Central memory CD4-positive, alpha-beta T cell (primary cell): ENCODE results near the gene ACSM3.
"Not testable (repeated sequence)": the region's sequence is repeated elsewhere in the genome, so short reads cannot be mapped to it uniquely, and the experiment has no call there.

ENCODE experiments used
- DNase-seq: peaks from one replicate; pipeline ENCODE4 v3.0.0; 2022
- total RNA-seq, 3 experiments: gene quantifications; one replicate each; lab custom pipeline; 2026; lab: John Stamatoyannopoulos, UW

Gene ACSM3, protein sequence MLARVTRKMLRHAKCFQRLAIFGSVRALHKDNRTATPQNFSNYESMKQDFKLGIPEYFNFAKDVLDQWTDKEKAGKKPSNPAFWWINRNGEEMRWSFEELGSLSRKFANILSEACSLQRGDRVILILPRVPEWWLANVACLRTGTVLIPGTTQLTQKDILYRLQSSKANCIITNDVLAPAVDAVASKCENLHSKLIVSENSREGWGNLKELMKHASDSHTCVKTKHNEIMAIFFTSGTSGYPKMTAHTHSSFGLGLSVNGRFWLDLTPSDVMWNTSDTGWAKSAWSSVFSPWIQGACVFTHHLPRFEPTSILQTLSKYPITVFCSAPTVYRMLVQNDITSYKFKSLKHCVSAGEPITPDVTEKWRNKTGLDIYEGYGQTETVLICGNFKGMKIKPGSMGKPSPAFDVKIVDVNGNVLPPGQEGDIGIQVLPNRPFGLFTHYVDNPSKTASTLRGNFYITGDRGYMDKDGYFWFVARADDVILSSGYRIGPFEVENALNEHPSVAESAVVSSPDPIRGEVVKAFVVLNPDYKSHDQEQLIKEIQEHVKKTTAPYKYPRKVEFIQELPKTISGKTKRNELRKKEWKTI
- total RNA-seq, result 3.2 to 9.1 (median 5.4) reads per million in 3 experiments

DNA sequence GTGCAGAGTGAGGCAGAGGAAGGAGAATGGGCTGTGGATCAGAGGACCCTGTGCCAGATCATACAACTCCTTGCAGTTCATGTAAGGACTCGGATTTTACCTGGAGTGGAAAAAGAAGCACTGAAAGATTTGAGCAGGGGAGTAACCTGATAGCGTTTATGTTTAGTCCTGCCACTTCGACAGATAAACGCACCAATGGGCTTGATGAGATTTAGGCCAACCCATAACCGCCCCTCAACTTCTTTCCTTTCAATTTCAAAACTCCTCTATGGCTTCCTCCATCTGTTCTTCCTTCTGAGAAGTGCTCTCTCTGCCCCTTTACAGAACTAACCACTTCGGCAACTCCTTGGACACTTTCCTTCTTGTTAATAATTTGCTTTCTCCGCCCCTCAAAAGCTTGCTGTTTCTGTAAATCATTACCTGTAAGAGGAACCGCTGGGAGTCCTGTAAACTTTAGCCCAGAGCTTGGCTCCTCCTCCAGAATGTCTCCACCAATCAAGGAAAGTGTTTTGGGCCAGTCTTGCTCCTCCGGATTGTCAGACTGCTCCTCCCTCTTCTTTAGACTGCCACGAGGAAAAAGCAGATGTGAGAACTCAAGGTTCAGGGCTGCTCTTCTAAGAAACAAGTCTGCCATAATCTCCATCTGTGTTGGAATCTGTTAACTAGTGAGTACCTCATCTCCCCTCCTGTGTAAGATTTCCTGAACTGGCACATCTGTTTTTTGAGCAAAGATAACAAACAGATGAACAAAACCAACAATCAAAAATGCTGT, at the start of gene ACSM3:
TSS of gene ACSM3 (plus strand) at position 554 of the 772 bp plus-strand sequence. CDS start 6,021 bp downstream, outside the sequence.
- DNase-seq, result peak; percentile 76

DNA sequence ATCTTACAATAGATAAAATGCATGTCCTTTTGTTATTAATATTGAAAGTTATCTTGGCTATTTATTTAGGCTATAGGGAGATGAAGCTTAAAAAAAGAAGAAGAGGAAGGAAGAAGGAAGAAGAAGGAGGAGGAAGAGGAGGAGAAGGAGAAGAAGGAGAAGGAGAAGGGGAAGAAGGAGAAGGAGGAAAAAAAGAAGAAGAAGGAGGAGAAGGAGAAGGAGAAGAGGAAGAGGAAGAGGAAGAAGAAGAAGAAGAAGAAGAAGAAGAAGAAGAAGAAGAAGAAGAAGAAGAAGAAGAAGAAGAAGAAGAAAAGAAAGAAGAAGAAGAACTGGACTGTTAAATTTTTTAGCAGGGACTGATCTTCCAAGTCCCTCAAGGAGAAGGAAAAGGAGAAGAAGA, 46.1 kb upstream of the ACSM3 start:
- not testable (repeated sequence) for DNase-seq

DNA sequence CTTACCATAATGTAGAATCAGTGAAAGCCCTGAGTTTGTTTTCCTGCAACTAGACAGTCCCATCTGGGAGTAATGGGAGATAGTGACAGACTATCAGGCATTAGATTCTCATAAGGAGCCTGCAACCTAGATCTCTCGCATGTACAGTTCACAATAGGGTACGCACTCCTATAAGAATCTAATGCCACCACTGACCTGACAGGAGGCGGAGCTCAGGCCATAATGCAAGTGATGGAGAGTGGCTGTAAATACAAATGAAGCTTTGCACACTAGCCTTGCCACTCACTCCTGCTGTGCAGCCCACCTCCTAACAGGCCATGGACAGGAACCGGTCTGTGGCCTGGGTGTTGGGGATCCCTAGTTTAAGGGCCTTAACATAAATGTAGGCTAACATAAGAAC, 43.6 kb upstream of the ACSM3 start:
- no peak for DNase-seq

DNA sequence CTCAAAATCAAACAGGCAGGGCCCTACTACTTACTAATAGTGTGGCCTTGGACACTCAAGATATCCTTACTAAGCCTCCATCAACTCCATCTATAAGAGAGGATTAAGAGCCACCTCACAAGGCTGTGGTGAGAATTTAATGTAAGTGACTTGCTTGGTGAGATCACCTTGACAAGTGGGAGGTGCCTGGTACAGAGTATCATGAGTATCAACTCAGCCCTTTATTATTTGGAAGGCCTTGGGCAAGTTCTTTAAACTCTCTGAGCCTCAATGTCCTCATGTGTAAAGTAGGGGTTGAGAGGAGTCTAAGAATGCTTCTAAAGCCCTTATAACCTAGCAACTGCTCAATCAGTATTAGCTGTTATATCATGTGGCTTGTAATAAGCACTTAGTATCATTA, 37.2 kb upstream of the ACSM3 start:
- no peak for DNase-seq

DNA sequence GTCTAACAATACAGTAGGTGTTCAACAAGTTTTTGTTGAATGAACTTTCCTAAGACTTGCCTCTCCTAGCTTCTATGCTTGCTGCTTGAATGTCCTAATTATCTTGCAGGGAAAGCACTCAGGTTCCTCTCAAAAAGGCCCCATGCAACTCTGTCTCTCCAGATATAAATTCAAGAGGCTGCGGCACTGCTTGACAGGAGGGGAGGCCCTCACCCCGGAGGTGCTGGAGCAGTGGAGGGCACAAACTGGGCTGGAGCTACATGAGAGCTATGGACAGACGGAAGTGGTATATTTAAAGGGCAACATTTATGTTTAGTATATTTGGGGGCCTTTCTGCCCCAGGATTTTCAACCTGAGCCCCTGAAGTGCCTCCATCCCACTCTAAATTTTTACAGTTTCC, 36.6 kb upstream of the ACSM3 start:
- DNase-seq, result no peak

DNA sequence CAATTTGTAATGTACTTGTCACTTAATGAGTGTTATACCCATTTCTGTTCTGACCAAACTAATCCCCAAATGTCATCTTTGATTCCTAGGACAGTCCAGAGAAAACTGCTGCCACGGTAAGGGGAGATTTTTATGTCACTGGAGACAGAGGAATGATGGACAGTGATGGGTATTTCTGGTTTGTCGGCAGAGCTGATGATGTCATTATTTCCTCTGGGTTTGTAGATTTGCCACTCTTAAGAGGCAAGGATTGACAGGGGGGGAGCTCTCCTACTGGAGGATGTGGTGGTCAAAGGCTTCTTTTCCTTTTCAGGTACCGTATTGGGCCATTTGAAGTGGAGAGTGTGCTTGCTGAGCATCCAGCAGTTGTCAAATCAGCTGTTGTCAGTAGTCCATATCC, 34.7 kb upstream of the ACSM3 start:
- DNase-seq, result no peak

DNA sequence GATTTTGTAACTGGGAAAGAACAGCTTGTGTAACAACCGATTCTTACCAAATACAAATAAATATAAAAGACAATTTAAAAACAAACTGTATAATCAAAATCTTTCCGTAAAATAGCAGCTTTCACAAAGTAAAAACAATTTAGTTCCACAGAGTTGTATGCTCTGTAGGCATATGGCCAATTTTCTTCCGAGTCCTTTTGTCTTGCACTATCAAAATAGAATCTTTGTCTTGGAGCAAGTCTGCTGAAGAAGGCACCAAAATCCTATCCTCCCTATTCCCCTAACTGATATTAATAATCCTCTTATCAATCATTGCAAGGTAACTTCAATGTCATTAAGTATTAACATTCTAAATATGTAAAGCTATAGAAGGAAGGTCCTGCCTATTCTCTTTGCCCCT, 29.8 kb upstream of the ACSM3 start:
- DNase-seq, result no peak

DNA sequence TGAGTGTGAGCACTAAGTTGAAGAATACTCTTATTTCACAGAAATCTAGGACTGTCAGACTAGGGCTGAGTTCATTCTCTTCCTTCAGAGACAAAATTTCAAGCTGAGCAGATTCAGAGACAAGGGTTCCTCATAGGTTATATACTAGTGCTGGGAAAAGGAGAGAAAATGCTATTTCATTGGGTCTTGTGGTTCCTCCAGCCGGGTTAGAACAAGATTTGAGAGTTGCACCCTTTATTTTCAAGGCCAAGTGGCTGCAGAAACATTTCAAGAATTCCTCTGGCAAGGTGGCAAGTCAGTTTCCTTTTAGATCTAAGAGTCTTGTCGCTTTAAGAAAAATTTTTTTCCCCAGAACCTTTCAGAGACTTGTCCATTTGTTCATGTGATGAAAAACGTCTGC, 29.0 kb upstream of the ACSM3 start:
- DNase-seq, result no peak

DNA sequence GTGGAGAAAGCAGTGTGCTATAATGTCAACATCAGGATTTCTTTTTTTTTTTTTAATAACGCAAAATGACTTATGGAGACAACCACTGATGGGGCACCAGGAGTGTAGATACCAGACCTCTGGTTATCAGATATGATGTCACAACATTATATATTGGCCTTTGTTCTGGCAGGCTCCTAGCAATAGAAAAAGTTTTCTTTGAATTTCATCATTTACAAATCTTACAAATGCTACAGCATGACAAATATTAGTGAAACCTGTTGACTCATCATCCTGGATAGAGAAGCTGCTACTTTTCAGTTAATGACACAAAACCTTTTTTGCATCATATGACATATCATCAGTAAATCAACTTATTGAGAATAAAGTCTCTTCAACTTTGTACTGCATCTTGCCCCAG, 28.3 kb upstream of the ACSM3 start:
- DNase-seq, result no peak

DNA sequence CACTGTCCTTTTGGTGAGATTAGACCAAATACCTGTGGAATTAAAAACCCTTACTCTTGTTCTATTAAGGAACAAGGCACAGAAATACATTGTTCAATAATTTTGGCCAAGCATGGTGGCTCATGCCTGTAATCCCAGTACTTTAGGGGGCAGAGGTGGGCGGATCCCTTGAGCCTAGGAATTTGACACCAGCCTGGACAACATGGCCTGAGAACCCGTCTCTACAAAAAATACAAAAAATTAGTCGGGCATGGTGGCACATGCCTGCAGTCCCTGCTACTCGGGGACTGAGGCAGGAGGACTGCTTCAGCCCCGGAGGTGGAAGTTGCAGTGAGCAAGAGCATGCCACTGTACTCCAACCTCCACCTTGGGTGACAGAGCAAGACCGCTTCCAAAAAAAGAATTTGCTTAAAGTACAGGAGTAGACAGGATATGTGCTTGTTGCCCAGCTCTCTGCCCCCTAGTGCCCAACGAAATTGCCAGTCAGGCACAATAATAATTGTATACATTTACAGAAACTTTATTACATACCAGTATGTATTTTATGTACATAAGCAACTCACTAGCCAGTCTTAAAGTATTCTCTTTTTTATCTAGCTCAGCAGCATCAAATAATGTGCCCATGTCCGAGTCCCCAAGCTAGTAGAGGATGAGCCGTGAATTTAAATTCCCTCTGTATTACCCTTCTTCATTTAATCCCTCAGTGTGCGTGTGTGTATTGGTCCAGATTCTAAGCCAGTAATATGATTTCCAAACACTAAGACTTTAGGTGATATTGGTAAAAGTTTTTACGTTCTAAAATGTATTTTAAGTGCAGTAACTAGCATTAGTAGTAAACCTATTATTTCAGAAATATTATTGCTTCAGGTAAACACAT, 23.6 kb upstream of the ACSM3 start:
- peak; percentile 14 for DNase-seq

DNA sequence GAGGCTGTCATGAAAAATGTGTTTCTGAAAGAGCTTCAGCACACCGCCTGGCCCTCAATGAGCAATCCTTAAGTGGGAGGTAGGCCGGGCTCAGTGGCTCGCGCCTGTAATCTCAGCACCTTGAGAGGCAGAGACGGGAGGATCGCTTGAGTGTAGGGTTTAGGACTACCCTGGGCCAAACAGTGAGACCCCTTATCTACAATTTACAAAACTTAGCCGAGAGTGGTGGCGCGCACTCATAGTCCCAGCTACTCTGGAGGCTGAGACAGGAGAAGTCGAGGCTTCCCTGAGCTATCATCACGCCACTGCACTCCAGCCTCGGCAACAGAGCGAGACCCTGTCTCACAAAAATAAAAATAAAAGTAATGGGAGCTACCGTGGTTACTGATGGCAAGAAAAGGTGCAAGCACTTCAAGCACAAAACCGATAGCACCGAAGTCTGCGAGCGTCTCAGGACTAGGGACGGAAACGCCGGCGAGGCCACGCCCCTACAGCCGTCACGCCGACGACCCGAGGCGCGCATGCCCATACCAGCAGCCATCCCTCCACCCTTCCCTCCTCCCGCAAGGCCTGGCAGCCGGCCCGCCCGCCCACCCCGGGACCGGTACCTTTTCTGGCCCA, 22.8 kb upstream of the ACSM3 start:
- peak; percentile 88 for DNase-seq

DNA sequence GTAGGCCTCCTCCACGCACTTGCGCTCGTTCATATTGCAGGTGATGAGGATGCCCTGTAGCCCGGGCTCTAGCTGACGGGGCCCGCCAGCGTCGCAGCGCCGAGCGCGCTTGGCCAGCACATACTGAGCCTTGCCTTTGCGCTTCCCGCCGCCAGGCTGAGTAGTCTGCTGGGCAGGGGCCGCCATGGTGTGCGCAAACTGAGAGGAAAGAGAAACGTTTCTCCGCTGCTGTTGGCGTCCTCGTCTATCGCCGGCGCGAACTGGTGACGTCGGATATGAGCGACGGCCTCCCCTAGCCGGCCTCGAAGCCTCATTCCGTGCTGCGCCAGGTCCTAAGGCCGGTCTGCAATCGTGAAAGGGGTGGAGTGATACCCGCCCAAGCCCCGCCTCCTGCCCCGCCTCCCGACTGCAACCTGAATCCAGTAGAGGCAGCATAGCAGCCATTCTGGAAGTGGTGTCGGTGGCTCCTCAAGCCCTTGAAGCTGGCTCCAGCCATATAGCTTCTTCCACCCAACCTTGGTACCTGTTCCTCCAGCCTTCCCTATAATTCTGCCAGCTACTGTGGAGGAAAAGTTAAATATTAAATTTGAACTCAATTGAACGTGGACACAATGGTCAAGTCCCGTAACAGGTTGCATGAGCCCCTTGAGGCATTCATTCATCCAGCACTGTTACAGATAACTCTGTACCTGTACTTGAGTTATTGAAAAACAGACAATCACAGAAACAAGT, 22.1 kb upstream of the ACSM3 start, which contains the start of gene THUMPD1:
TSS of gene THUMPD1 (minus strand) at position 265 of the 732 bp plus-strand sequence. CDS start at position 186, 79 bp downstream.
- DNase-seq, result peak; percentile 94

DNA sequence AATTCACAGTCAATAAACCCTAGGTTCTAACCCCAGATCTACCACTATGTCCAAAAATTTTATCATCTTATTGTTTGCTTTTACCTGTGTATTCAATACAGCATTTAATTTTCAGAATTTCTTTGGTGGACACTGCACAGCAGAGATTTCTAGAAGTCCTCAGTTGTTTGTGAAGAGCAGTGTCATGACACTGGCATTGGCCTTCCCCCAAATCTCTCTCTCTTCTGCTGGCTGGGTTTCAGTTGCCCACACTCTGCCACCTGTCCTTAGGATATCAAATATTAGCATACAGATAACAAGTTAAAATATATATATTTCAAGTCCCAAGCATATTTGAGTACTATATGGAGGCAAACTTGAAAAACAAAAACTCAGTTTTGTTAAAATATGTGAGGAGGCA, 20.2 kb upstream of the ACSM3 start:
- no peak for DNase-seq

DNA sequence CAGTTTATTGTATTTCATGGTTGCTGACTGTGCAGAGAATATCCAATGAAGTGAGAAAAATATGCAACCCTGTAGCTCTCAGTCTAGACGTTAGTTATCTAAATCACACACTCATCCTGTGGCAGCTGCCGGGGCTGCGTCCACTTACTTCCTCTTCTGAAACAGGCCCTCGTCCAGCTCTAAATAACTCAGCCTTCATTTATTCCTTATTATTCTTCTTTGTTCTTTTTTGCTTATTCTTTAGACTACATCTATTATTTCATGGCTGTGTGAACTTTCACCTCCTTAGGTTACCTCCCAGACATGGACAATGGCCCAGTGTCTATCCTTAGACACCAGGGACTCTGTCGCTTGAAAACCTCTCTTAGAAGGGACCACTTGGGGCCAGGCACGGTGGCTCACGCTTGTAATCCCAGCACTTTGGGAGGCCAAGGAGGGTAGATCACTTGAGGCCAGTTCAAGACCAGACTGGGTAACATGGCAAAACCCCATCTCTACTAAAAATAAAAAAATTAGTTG, 18.8 kb upstream of the ACSM3 start:
- no peak for DNase-seq

DNA sequence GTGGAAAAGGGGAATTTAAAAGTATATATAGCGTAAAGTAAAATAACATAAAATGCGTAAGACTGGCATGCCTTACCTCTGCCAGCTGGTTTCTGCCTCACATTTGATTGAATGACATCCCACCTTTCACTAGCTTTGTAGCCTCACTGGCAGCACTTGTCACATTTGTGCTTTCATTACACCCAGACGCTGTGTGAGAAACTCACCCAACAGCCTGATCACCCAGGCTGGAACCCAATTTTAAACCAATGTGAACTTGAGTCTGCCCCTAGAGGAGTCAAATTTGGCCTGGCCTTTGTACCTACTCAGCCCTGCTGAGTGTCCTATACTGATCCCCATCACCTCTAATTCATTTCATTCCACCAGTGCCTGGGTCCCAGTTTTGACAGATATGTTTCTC, 17.4 kb upstream of the ACSM3 start:
- DNase-seq, result no peak

DNA sequence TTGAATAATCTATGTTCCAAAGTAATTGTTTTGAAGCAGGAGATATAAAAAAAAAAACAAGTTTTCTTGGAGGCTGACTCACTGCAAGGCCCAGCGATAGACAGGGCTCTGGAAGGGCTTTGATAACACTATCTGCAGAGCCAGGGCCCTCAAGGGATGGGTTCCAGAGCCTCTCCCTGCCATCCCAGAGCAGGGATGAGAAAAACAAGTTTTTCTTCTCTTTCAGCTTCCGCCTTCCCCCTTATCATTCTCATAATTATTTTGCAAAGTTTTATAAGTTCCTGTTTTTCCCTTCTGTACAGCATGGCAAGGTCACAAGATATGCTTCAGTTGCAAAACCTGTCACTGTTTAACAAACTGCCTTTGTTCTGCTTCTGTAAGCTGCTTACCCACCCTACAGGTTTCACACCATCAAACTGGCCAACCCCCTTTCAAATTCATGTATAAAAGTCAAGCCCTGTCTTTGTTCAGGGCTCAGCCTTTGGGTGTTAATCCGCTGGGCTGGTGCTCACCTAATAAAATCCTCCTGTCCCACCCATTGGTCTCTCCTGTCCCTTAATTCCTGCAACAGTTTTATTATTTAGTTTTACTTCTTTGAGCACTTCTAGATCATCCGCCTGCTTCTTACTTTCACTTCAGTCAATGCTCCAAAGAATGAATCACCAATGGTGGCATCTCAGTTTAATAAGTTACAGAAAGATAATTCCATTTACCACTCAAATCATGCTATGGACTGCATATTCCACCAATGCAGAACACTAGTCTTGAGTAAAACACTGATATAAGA, 16.6 kb upstream of the ACSM3 start:
- DNase-seq, result no peak

DNA sequence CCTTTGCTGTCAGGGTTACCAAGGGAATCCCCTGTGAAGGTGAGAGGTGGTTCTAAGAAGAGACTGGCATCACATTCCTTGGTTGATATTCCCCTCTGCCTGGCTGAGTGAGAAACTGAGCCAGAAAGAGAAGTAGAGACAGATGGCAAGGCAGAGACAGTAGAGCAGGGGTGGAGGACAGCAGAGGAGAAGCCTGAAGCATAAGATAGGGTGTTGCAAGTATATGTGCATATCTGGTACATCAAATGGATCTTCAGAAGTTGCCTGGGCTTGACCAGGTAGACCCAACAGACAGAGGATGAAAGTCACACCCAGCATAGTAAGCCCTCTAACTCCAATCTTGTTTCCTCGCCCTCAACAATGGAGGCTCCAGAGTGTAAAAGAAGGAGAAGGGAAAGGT, 14.3 kb upstream of the ACSM3 start:
- no peak for DNase-seq

DNA sequence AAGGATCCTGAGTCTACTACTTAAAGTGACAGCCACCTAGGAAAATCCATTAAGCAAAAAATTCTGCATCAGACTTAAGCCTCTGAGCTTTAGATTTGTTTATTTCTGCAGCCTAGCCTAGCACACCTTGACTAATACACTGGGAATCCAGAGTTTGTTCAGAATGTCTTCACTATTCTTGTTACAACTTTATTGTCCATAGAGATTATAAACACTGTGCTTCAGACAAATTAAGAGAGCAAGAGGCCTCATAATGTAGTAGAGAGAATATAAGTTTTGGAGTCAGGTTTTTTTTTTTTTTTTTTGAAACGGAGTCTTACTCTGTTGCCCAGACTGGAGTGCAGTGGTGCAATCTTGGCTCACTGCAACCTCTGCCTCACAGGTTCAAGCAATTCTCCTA, 13.3 kb upstream of the ACSM3 start:
- no peak for DNase-seq

DNA sequence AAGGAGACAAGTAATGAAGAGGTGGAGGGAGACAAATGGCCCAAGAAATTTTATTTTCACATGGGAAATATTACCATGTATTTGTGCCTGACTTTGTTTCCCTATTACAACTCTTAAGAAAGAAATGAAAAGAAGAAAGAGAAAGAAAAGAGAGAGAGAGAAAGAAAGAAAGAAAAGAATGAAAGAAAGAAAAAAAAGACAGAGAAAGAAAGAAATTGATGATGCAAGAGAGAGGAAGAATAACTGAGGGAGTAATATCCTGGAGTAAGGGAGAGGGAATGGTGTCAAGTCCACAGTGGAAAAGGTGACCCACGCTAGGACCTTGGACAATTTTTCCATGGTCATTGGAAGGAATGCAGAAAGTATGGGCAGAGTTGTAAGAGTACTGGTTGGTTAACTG, 10.1 kb upstream of the ACSM3 start:
- DNase-seq, result no peak

DNA sequence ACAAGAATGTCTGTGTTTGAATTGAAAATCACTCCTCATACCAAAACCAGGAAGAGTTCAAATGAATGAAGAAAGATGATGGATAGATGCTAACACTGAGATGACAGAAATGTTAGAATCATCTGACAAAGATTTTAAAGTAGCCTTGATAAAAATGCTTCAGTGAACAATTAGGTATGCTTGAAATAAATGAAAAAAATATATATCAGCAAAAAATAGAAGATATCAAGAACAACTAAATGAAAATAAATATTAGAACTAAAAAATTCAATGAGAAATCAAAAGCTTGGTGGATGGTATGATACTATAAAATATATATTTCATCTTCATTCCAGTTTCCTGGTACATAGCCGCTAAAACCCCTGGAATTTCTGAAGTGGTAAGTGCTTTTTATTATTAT, 8.6 kb upstream of the ACSM3 start:
- no peak for DNase-seq
